NT2/D1 (cell line): ENCODE measurements around the gene DNAJB1.
"Not testable (repeated sequence)": the region's sequence is repeated elsewhere in the genome, so short reads cannot be mapped to it uniquely, and the experiment has no call there.

ENCODE experiments used
- DNase-seq: peaks from one replicate; pipeline ENCODE4 v3.0.0-alpha.2; 2011; ENCODE audit warnings: low read depth, low spot score
- H3K27me3 ChIP-seq: 2 replicates; pipeline ENCODE4 v1.6.0; 2011; ENCODE audit warnings: mild to moderate bottlenecking; ENCODE audit not compliant: insufficient read length, insufficient read depth
- H3K36me3 ChIP-seq: 2 replicates; pipeline ENCODE4 v1.6.1; 2011; ENCODE audit warnings: mild to moderate bottlenecking, low read length, mixed read lengths; ENCODE audit not compliant: insufficient read depth, insufficient read length
- H3K4me1 ChIP-seq: 2 replicates; pipeline ENCODE4 v1.5.1; 2011; ENCODE audit not compliant: insufficient read depth, insufficient read length
- H3K4me3 ChIP-seq: 2 replicates; pipeline ENCODE4 v1.5.1; 2011; ENCODE audit warnings: low read depth; ENCODE audit not compliant: insufficient read length
- H3K9ac ChIP-seq: 2 replicates; pipeline ENCODE4 v1.6.0; 2011; ENCODE audit warnings: low read depth; ENCODE audit not compliant: insufficient read length
- H3K9me3 ChIP-seq: 2 replicates; pipeline ENCODE4 v1.5.1; 2011; ENCODE audit warnings: mild to moderate bottlenecking, low read length; ENCODE audit not compliant: insufficient read depth
- SUZ12 ChIP-seq: IDR thresholded peaks from 2 replicates; pipeline ENCODE4 v1.6.1; 2011; ENCODE audit not compliant: insufficient read length, insufficient read depth; ENCODE audit errors: extremely low read depth
- YY1 ChIP-seq: IDR thresholded peaks from 2 replicates; pipeline ENCODE4 v1.6.1; 2011; ENCODE audit not compliant: insufficient read length, insufficient read depth
- ZNF274 ChIP-seq: IDR thresholded peaks from 2 replicates; pipeline ENCODE4 v1.6.1; 2011; ENCODE audit warnings: mild to moderate bottlenecking, low read depth, low read length

DNAJB1 gene

DNA sequence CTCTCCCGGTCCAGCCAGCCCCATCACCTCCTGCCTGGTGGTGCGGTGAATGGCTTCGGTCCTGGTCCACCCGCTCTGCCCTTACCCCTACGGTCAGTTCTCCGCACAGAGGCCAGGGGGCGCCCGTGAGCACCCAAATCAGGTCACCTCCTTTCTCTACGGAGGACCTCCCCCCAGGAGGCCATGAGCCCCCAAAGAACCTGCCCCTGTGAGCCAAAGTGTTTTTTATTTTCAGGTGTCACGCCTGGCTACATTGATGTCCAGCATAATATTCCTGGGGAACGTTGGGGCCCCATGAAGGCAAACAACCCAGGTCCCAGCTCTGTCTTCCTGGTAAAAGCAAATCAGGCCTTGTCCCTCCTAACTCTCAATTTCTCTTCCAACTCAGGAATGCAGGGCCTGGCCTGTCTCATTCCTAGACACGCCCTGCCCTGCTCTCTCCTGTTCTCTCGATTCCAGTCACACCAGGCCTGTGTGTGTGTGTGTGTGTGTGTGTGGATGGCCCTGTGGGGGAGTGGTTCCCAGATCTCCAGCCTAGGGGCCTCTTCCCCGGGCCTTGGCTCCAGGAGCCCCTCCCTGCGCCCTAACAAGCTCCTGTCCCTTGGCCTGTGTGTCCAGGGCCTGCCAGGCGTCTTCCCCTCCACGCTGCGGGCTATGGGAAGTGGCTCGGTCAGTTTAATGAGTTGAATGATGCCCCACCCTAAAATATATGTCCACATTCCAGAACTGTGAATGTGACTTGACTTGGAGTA is 12.5 kb downstream of the DNAJB1 start:
- TF ChIP-seq YY1: no peak
- TF ChIP-seq SUZ12: no peak
- TF ChIP-seq ZNF274: no peak
- Histone ChIP-seq H3K4me1 (peaks cover 18% of the 10 kb centered on the region), H3K4me3 (no peak overlapping the region), H3K36me3 (no peaks in the 10 kb centered on the region), H3K27me3 (no peaks in the 10 kb centered on the region), H3K9ac (peak overlapping the region; percentile 62), H3K9me3 (no peaks in the 10 kb centered on the region)
- DNase-seq: no peak

DNA sequence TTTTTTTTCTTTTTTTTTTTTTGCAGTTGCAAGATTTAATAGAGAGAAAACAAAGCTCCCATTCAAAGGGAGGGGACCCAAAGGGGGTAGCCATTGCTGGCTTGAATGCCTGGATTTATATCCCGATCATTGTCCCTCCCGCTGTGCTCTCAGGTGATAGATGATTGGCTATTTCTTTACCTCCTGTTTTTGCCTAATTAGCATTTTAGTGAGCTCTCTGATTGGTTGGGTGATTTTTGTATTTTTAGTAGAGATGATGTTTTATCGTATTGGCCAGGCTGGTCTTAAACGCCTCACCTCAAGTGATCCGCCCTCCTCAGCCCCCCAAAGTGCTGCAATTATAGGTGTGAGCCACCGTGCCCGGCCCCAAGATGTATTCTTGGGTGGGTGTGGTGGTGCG is 13.6 kb downstream of the DNAJB1 start:
- peaks cover 18% of the 10 kb centered on the region for H3K4me1 ChIP-seq
- DNase-seq, H3K27me3 ChIP-seq, H3K36me3 ChIP-seq, H3K9me3 ChIP-seq, H3K4me3 ChIP-seq, H3K9ac ChIP-seq: not testable (repeated sequence)

DNA sequence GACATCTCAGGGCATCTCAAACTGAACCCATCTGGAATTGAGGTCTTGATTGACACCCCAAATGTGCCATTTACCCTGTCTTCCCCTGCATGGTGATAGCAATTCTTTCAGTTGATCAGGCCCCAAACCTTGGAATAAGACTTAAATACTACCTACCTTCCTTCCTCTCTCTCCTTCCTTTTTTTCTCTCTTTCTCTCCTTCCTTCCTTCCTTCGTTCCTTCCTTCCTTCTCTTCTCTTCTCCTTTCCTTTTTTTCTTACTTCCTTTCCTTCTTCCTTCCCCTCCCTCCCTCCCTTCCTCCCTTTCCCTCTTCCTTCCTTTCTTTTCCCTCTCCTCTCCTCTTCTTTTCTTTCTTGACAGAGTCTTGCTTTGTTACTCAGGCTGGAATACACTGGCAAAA is 14.9 kb downstream of the DNAJB1 start:
- no peak for TF ChIP-seq YY1
- TF ChIP-seq ZNF274: no peak
- TF ChIP-seq SUZ12: no peak
- no peak overlapping the region for H3K4me3 ChIP-seq

DNA sequence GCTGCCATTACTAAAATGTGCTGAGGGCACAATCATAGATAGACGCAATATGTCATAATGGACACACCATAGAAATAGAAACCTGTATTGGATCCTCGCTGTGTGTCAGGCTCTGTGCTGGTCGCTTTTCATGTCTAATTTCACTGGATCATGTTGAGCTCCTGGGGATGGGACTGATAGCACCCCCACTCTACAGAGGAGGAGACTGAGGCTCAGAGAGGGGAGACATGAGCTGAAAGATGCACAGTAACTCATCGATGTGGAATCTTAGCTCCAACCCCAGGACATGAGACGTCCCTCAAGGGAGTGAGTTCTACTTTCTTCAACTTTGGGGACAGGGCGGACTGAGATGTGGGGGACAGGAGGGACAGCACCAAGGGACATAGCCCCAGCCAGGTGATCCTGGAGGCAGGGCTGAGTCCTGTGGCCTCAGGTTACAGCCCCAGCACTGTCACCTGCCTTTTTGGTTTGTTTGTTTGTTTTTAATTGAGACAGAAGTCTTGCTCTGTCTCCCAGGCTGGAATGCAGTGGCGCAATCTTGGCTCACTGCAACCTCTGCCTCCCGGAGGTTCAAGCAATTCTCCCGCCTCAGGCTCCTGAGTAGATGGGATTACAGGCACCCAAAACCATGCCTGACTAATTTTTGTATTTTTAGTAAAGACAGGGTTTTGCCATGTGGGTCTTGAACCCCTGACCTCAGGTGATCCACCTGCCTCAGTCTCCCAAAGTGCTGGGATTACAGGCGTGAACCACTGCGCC is 15.7 kb downstream of the DNAJB1 start:
- DNase-seq: no peak
- Histone ChIP-seq H3K4me1 (peaks cover 20% of the 10 kb centered on the region), H3K36me3 (no peaks in the 10 kb centered on the region), H3K4me3 (no peak overlapping the region), H3K27me3 (no peaks in the 10 kb centered on the region), H3K9me3 (no peaks in the 10 kb centered on the region), H3K9ac (peak overlapping the region; percentile 9)
- no peak for TF ChIP-seq SUZ12
- no peak for TF ChIP-seq ZNF274
- no peak for TF ChIP-seq YY1

More for the DNA sequence above, 14.9 kb downstream of the DNAJB1 start:
- DNase-seq: no peak
- H3K9ac ChIP-seq: peak overlapping the region; percentile 36
- no peaks in the 10 kb centered on the region for H3K36me3 ChIP-seq
- no peaks in the 10 kb centered on the region for H3K27me3 ChIP-seq
- no peaks in the 10 kb centered on the region for H3K9me3 ChIP-seq
- peaks cover 18% of the 10 kb centered on the region for H3K4me1 ChIP-seq

DNA sequence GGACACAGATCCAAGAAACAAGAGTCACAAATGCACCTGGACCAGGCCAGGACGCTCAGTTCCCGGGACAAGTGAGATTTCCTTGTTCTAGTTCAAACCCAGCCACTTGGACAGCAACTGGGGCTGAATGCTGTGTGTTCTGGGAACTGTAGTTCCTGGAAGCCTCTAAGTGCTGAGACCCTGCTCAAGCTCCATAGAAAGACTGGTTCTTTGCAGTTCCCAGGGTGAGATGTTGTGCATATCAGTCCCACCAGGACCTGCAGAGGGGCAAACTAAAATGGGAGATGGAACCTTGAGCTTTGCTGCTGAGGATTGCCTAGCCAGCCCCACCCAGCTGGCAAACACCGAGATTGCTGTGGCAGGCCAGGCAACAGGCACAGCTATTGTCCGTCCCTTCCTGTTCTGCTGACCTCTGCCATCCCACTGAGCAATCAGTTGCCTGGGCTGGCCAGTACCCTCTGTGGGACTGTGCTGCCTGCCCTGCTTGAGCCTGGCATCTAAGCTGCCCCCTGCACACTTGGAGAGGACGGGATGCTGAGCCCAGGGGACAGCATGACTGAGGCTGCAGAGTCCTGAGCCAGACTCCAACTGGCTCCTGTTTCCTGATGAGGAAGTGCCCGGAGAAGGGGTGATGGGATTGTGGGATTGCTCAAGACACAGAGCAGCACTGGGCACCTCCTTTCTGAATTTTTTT is 20.8 kb downstream of the DNAJB1 start:
- H3K36me3 ChIP-seq: peaks cover 15% of the 10 kb centered on the region
- DNase-seq: no peak
- H3K9ac ChIP-seq: peak overlapping the region; percentile 46
- no peak overlapping the region for H3K4me3 ChIP-seq
- no peaks in the 10 kb centered on the region for H3K27me3 ChIP-seq
- TF ChIP-seq YY1 (no peak), SUZ12 (no peak), ZNF274 (no peak)
- no peaks in the 10 kb centered on the region for H3K9me3 ChIP-seq
- peaks cover 19% of the 10 kb centered on the region for H3K4me1 ChIP-seq

DNA sequence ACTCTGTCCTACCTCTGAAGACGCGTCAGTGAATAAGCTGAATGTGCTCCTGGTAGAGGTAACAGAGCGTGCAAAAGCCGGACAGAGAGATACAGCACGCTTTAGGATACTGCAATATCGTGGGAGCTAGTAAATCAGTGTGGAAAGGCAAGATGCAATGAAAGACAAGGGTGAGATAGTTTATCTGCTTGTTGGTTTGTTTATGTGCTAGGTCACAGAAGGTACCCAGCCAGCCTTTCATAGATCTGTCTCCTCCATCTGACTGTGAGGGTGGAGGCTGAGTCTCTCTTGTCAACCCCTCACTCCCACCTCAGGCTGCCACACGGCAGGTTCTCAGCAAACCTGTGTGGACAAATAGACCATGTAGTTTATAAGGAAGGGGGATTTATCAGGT is 21.4 kb downstream of the DNAJB1 start:
- Histone ChIP-seq H3K9me3 (no peaks in the 10 kb centered on the region), H3K36me3 (peaks cover 20% of the 10 kb centered on the region), H3K4me1 (peaks cover 17% of the 10 kb centered on the region), H3K27me3 (no peaks in the 10 kb centered on the region), H3K9ac (peak overlapping the region; percentile 76), H3K4me3 (peak overlapping the region; percentile 39)
- DNase-seq: no peak
- TF ChIP-seq SUZ12 (no peak), YY1 (no peak), ZNF274 (no peak)
